Prostate gland (tissue), 2 donors: Measurements from ENCODE around the gene MOGAT1. TPM values are rescaled to one million over a fixed set of nuclear protein-coding genes. Genes with fewer than 3 reads are reported as not detected.
"Not testable (repeated sequence)": the region's sequence is repeated elsewhere in the genome, so short reads cannot be mapped to it uniquely, and the experiment has no call there.

Experiments used
- DNase-seq: peaks from one replicate; pipeline ENCODE4 v3.0.0-alpha.2; 2019; ENCODE audit warnings: low spot score
- H3K27ac ChIP-seq, 2 donors: fragments of 200-600 bp; sonication (generic); 2 replicates each; pipeline ENCODE4 v1.5.1; 2017 to 2019
- H3K27me3 ChIP-seq: fragments of 200-600 bp; sonication (generic); replicated peaks from 2 replicates; pipeline ENCODE4 v1.5.1; 2019; ENCODE audit not compliant: insufficient read depth
- H3K36me3 ChIP-seq, 2 donors: fragments of 200-600 bp; sonication (generic); 1 replicate in 1 of 2; 2 replicates in 1 of 2; pipeline versions ENCODE4 v1.5.1 to v1.8.1; 2017 to 2019
- H3K4me1 ChIP-seq: fragments of 200-600 bp; sonication (generic); replicated peaks from 2 replicates; pipeline ENCODE4 v1.5.1; 2019
- H3K4me3 ChIP-seq, 2 donors: fragments of 200-600 bp; sonication (generic); 2 replicates each; pipeline ENCODE4 v1.5.1; 2017 to 2019
- H3K9me3 ChIP-seq: fragments of 200-600 bp; sonication (generic); 2 replicates; pipeline ENCODE4 v1.5.1; 2017
- CTCF ChIP-seq, 4 experiments: fragments of 200-600 bp in 2 of 4; fragments of 450-650 bp in 2 of 4; sonication (generic) in 2 of 4; IDR thresholded peaks; 1 replicate in 3 of 4; 2 replicates in 1 of 4; pipeline ENCODE4 v1.5.1; 2016 to 2019; ENCODE audit warnings: antibody characterized with exemption in 4 of 4, mild to moderate bottlenecking in 2 of 4, moderate library complexity in 2 of 4
- POLR2A ChIP-seq: fragments of 450-650 bp; IDR thresholded peaks from one replicate; pipeline ENCODE4 v1.6.1; 2016; ENCODE audit warnings: antibody characterized with exemption, mild to moderate bottlenecking
- POLR2AphosphoS5 ChIP-seq: sonication (generic); formaldehyde crosslinking; IDR thresholded peaks from one replicate; pipeline ENCODE4 v1.6.1; 2017; ENCODE audit warnings: antibody characterized with exemption
- WGBS: methylation state at CpG from one replicate; pipeline ENCODE4 v1.1.5; 2018; 5-methylcytosine and 5-hydroxymethylcytosine counted together
- intact Hi-C: fragments of 100-400 bp; cut with DNase I; formaldehyde crosslinking; loops from one replicate; pipeline ENCODE4 v1.14.2; 2022
- total RNA-seq, 2 donors: library from RNA; depleted of rRNA; stranded (reverse); fragments of >200 nt; gene quantifications; one replicate each; pipeline ENCODE4 v1.1.0, GENCODE V29; 2016

Gene MOGAT1
- total RNA-seq, 2 donors from 2014 or later = not detected

GRCh38 chr2:222714361-222715241 is 43.1 kb downstream of the MOGAT1 start:
- WGBS = 32% methylated on average over 7 of the region's 7 CpGs

GRCh38 chr2:222715742-222716141 is 44.3 kb downstream of the MOGAT1 start:
- Histone ChIP-seq H3K27ac (no peak overlapping the region), H3K9me3 (no peaks in the 10 kb centered on the region), H3K36me3 (no peaks in the 10 kb centered on the region), H3K27me3 (no peaks in the 10 kb centered on the region), H3K4me3 (no peak overlapping the region), H3K4me1 (no peaks in the 10 kb centered on the region)
- intact Hi-C loops = loop anchor here (2.0 kb wide), 1 partner anchor 37 kb away; no protein-coding TSS in a partner anchor
- 77% methylated on average over 9 of the region's 9 CpGs for WGBS
- DNase-seq = no peak
- TF ChIP-seq POLR2AphosphoS5 (no peak), CTCF (IDR thresholded peaks at IDR 0.05) (no peak), POLR2A (no peak)

More at GRCh38 chr2:222714361-222715241, 43.1 kb downstream of the MOGAT1 start:
- Histone ChIP-seq H3K4me3 (no peak overlapping the region), H3K4me1 (no peaks in the 10 kb centered on the region), H3K27me3 (no peaks in the 10 kb centered on the region), H3K27ac (peak overlapping the region in 1 of 2 donors; percentile 31), H3K9me3 (no peaks in the 10 kb centered on the region), H3K36me3 (no peaks in the 10 kb centered on the region)
- intact Hi-C loops = loop anchor here (2.0 kb wide), 1 partner anchor 38 kb away; no protein-coding TSS in a partner anchor
- TF ChIP-seq POLR2AphosphoS5 (peak; percentile 30), POLR2A (no peak)
- DNase-seq = no peak

GRCh38 chr2:222719787-222720186 is 48.3 kb downstream of the MOGAT1 start:
- DNase-seq, H3K27me3 ChIP-seq, H3K4me3 ChIP-seq, H3K36me3 ChIP-seq, H3K4me1 ChIP-seq, H3K27ac ChIP-seq, H3K9me3 ChIP-seq, intact Hi-C loops: not testable (repeated sequence)
- 90% methylated on average over 1 of the region's 1 CpG for WGBS

GRCh38 chr2:222721597-222721996 is 50.1 kb downstream of the MOGAT1 start:
- H3K4me1 ChIP-seq, intact Hi-C loops, DNase-seq, H3K27ac ChIP-seq, H3K27me3 ChIP-seq, H3K36me3 ChIP-seq, H3K4me3 ChIP-seq, H3K9me3 ChIP-seq: not testable (repeated sequence)
- 100% methylated on average over 2 of the region's 2 CpGs for WGBS

- intact Hi-C loops = no loop called here
- Histone ChIP-seq H3K4me3 (no peak overlapping the region), H3K36me3 (no peaks in the 10 kb centered on the region), H3K9me3 (no peaks in the 10 kb centered on the region), H3K27ac (no peak overlapping the region), H3K27me3 (no peaks in the 10 kb centered on the region), H3K4me1 (no peaks in the 10 kb centered on the region)
- DNase-seq = no peak
- 63% methylated on average over 2 of the region's 2 CpGs for WGBS
- TF ChIP-seq POLR2A (no peak), POLR2AphosphoS5 (no peak), CTCF (IDR thresholded peaks at IDR 0.05) (no peak)
Observed at GRCh38 chr2:222722327-222722946, 51.0 kb downstream of the MOGAT1 start.

- Histone ChIP-seq H3K27ac (no peak overlapping the region), H3K27me3 (no peaks in the 10 kb centered on the region), H3K36me3 (no peaks in the 10 kb centered on the region), H3K9me3 (no peaks in the 10 kb centered on the region), H3K4me1 (no peaks in the 10 kb centered on the region), H3K4me3 (no peak overlapping the region)
- no peak for DNase-seq
- intact Hi-C loops = no loop called here
- TF ChIP-seq CTCF (IDR thresholded peaks at IDR 0.05) (no peak), POLR2A (no peak), POLR2AphosphoS5 (no peak)
Observed at GRCh38 chr2:222724208-222724607, 52.8 kb downstream of the MOGAT1 start.
